Keratinocyte (primary cell): Measurements from ENCODE around the gene BANP.

Experiments used
- CTCF ChIP-seq, 3 experiments: IDR thresholded peaks in 1 of 3; conservative IDR thresholded peaks in 1 of 3; optimal IDR thresholded peaks in 1 of 3; 2 replicates in 2 of 3; 3 replicates in 1 of 3; pipeline versions ENCODE3 to v1.5.1; 2011; ENCODE audit warnings: low read length in 3 of 3, mild to moderate bottlenecking in 3 of 3, moderate library complexity in 2 of 3, control low read depth in 1 of 3, inconsistent platforms in 1 of 3; ENCODE audit not compliant: insufficient read depth in 2 of 3; ENCODE audit errors: extremely low read depth in 1 of 3
- EZH2 ChIP-seq: IDR thresholded peaks from one replicate; pipeline ENCODE4 v1.6.1; 2012; ENCODE audit warnings: inconsistent platforms, mild to moderate bottlenecking, low read length, moderate library complexity

GRCh38 chr16:88068476-88069396, 117.5 kb downstream of the BANP start:
- TF ChIP-seq CTCF (optimal IDR thresholded peaks at IDR 0.05 in 1 of 3, IDR thresholded peaks at IDR 0.05 in 1 of 3, conservative IDR thresholded peaks at IDR 0.05 in 1 of 3; ENCODE audit: extremely low read depth in 1 of 3, insufficient read depth in 2 of 3, low read length in 3 of 3) (no peak), EZH2 (no peak)
